DOHH2 (cell line): ENCODE measurements around the gene TNRC6B.
"Not testable (repeated sequence)": the region's sequence is repeated elsewhere in the genome, so short reads cannot be mapped to it uniquely, and the experiment has no call there.

Experiments
- H3F3A ChIP-seq: fragments of 200-600 bp; sonication (generic), shearing (Covaris generic); 2 replicates; pipeline ENCODE4 v1.6.0; 2016; ENCODE audit warnings: antibody characterized with exemption, mild to moderate bottlenecking; ENCODE audit not compliant: control insufficient read depth, insufficient read depth
- H3K27ac ChIP-seq: fragments of 200-600 bp; sonication (generic); 2 replicates; pipeline ENCODE4 v1.5.1; 2014; ENCODE audit warnings: low read depth, mild to moderate bottlenecking, low read length, moderate library complexity
- H3K27me3 ChIP-seq: fragments of 200-600 bp; sonication (generic); 2 replicates; pipeline ENCODE4 v1.6.1; 2014; ENCODE audit warnings: mild to moderate bottlenecking, low read length, mixed read lengths; ENCODE audit not compliant: control insufficient read depth
- H3K36me3 ChIP-seq: fragments of 200-600 bp; sonication (generic); 2 replicates; pipeline ENCODE4 v1.6.1; 2014; ENCODE audit warnings: mild to moderate bottlenecking, low read length, moderate library complexity, mixed read lengths; ENCODE audit not compliant: control insufficient read depth
- H3K4me1 ChIP-seq: fragments of 200-600 bp; sonication (generic); 2 replicates; pipeline ENCODE4 v1.6.1; 2014; ENCODE audit warnings: mild to moderate bottlenecking, low read length, mixed read lengths; ENCODE audit not compliant: control insufficient read depth
- H3K4me2 ChIP-seq: fragments of 200-600 bp; sonication (generic); 2 replicates; pipeline ENCODE4 v1.6.0; 2014; ENCODE audit warnings: mild to moderate bottlenecking, low read length, moderate library complexity
- H3K4me3 ChIP-seq: fragments of 200-600 bp; sonication (generic); 2 replicates; pipeline ENCODE4 v1.5.1; 2014; ENCODE audit warnings: mild to moderate bottlenecking, low read length, mixed read lengths
- H3K79me2 ChIP-seq: fragments of 200-600 bp; sonication (generic); 2 replicates; pipeline ENCODE4 v1.6.1; 2014; ENCODE audit warnings: mild to moderate bottlenecking, low read length, mixed read lengths; ENCODE audit not compliant: control insufficient read depth
- H3K9me2 ChIP-seq: fragments of 200-600 bp; sonication (generic); replicated peaks from 2 replicates; pipeline ENCODE4 v1.6.1; 2014; ENCODE audit warnings: mild to moderate bottlenecking, low read length, mixed read lengths; ENCODE audit not compliant: control insufficient read depth
- H3K9me3 ChIP-seq: fragments of 200-600 bp; sonication (generic); 2 replicates; pipeline ENCODE4 v1.6.1; 2014; ENCODE audit warnings: antibody characterized with exemption, low read length, mixed read lengths; ENCODE audit not compliant: control insufficient read depth, insufficient read depth
- H4K20me1 ChIP-seq: fragments of 200-600 bp; sonication (generic); 2 replicates; pipeline ENCODE4 v1.6.0; 2014; ENCODE audit warnings: low read depth, mild to moderate bottlenecking, antibody characterized with exemption, low read length, moderate library complexity; ENCODE audit not compliant: control insufficient read depth, insufficient read depth
- CTCF ChIP-seq: fragments of 200-600 bp; sonication (generic); IDR thresholded peaks from one replicate; pipeline ENCODE4 v1.5.1; 2014; ENCODE audit warnings: antibody characterized with exemption, mild to moderate bottlenecking, low read depth, low read length; ENCODE audit not compliant: poor library complexity, severe bottlenecking
- EZH2phosphoT487 ChIP-seq: fragments of 200-600 bp; sonication (generic); IDR thresholded peaks from 2 replicates; pipeline ENCODE4 v1.6.1; 2017; ENCODE audit warnings: borderline replicate concordance, mild to moderate bottlenecking, antibody characterized with exemption, low read length, moderate library complexity, mixed read lengths

TNRC6B gene

GRCh38 chr22:40153705-40154104, 24.0 kb upstream of the TNRC6B start:
- Histone ChIP-seq H3K27me3 (no peaks in the 10 kb centered on the region), H3K4me1 (peaks cover 7% of the 10 kb centered on the region), H3K4me2 (no peak overlapping the region), H3F3A (0 out of 2 replicates have a peak, but pooled peaks cover 3% of the 10 kb centered on the region), H3K36me3 (peaks cover 3% of the 10 kb centered on the region), H3K79me2 (no peaks in the 10 kb centered on the region), H3K27ac (no peak overlapping the region), H3K9me2 (no peaks in the 10 kb centered on the region), H3K4me3 (no peak overlapping the region), H4K20me1 (no peaks in the 10 kb centered on the region), H3K9me3 (no peaks in the 10 kb centered on the region)
- TF ChIP-seq CTCF (no peak), EZH2phosphoT487 (no peak)

- no peak overlapping the region for H3K4me2 ChIP-seq
- H3K36me3 ChIP-seq = peaks cover 3% of the 10 kb centered on the region
- no peaks in the 10 kb centered on the region for H3K9me2 ChIP-seq
- H3K4me3 ChIP-seq = no peak overlapping the region
- no peaks in the 10 kb centered on the region for H3K79me2 ChIP-seq
- H3K27me3 ChIP-seq = no peaks in the 10 kb centered on the region
- peaks cover 7% of the 10 kb centered on the region for H3K4me1 ChIP-seq
- H3F3A ChIP-seq = 0 out of 2 replicates have a peak, but pooled peaks cover 3% of the 10 kb centered on the region
- H3K9me3 ChIP-seq = no peaks in the 10 kb centered on the region
- no peak overlapping the region for H3K27ac ChIP-seq
- no peaks in the 10 kb centered on the region for H4K20me1 ChIP-seq
- TF ChIP-seq EZH2phosphoT487 (no peak), CTCF (no peak)
These were observed 21.7 kb upstream of the TNRC6B start for GRCh38 chr22:40156001-40156516.

- H3K36me3 ChIP-seq, H3K27me3 ChIP-seq, H3K9me3 ChIP-seq, H3K4me3 ChIP-seq, H3K4me1 ChIP-seq, H3K4me2 ChIP-seq, H3K27ac ChIP-seq, H4K20me1 ChIP-seq, H3K9me2 ChIP-seq, H3K79me2 ChIP-seq, H3F3A ChIP-seq: not testable (repeated sequence)
These were observed 21.0 kb upstream of the TNRC6B start for GRCh38 chr22:40156682-40157081.

GRCh38 chr22:40157330-40157945, 20.3 kb upstream of the TNRC6B start:
- Histone ChIP-seq H3K27me3 (no peaks in the 10 kb centered on the region), H3K36me3 (peaks cover 3% of the 10 kb centered on the region), H3K9me3 (no peaks in the 10 kb centered on the region), H3K4me3 (no peak overlapping the region), H3K4me2 (no peak overlapping the region), H3K4me1 (peaks cover 7% of the 10 kb centered on the region), H3K79me2 (no peaks in the 10 kb centered on the region), H3K9me2 (no peaks in the 10 kb centered on the region), H4K20me1 (no peaks in the 10 kb centered on the region), H3K27ac (no peak overlapping the region), H3F3A (no peaks in the 10 kb centered on the region)
- TF ChIP-seq EZH2phosphoT487 (no peak), CTCF (no peak)
